Suppressor macrophage treated with lipopolysaccharide for 4 hours (primary cell): Measurements from ENCODE around the gene CHRNB4.

Source experiments
- DNase-seq: peaks from one replicate; pipeline ENCODE4 v3.0.0-alpha.2; 2020

Gene CHRNB4

DNA sequence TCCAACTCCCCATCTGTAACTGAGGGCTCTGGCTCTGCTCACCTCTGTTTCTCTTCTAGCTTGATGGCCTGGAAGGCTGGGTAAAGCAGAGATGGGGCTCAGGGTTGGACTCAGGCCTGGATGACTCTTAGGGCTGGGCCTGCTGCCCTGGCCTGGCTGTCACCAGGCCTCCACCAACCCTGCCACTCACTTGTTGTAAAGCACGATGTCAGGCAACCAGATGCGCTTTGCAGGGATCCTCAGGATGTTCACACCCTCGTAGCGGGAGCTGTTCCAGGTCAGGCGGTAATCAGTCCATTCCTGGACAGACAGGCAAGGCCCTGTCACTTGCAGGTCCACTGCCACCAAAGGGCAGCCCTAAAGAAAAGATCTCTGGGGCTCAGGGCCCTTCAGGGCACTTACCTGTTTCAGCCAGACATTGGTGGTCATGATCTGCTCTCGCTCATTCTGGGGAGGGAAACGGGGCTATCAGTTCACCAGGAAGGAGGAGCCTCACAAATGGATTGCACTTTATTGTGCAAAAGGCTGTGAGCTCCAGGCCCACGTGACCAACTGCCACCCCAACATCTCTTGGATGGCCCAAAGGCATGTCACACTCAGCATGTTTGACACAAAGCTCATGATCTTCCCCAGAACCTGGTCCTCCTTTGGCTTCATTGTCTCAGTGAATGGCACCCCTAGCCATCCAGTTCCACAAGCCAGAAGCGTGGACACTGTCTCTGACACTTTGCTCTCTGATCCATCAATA is 9.9 kb downstream of the CHRNB4 start:
- no peak for DNase-seq

DNA sequence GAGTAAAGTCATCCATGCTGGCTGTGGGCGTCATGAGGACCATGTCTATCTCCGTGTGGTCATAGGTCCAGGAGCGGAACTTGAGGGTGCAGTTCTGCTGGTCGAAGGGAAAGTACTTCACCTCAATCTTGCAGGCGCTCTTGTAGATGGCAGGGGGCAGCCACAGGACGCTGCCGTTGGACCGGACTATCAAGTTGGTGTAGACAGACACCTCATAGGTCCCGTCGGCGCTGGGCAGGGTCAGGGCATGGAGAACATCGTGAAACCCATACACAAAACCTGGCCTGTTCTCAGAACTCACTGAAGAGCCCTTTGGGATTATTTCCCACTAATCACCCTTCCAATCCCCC is 11.3 kb downstream of the CHRNB4 start:
- DNase-seq: no peak

DNA sequence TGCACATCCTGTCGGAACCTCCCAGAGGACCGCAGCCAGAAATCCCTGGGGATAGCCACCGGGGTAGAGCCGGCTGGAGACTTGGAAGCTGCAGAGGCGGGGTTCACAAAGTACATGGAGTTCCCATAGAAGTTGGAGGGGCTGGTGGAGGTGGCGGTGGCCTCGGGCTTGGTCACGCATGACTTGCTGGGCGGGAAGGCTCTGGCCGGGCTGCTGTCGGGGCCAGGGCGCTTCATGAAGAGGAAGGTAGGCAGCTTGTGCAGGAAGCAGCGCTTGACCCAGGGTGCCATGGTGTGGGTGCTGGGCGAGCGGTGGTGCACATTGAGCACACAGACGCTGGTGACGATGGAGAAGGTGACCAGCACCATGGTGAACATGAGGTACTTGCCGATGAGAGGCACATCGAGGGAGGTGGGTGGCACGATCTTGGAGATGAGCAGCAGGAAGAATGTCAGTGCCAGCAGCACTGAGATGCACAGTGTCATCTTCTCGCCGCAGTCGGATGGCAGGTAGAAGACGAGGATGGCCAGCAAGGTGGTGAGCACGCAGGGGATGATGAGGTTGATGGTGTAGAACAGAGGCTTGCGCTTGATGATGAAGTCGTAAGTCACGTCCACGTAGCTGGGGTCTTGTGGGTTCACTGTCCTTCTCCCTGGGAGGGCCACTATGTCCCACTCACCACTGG is 11.8 kb downstream of the CHRNB4 start:
- no peak for DNase-seq

GRCh38 chr15:78628227-78628626 is 12.8 kb downstream of the CHRNB4 start:
- DNase-seq: no peak

- DNase-seq: no peak
Measured at GRCh38 chr15:78627348-78627747, 13.7 kb downstream of the CHRNB4 start.

DNA sequence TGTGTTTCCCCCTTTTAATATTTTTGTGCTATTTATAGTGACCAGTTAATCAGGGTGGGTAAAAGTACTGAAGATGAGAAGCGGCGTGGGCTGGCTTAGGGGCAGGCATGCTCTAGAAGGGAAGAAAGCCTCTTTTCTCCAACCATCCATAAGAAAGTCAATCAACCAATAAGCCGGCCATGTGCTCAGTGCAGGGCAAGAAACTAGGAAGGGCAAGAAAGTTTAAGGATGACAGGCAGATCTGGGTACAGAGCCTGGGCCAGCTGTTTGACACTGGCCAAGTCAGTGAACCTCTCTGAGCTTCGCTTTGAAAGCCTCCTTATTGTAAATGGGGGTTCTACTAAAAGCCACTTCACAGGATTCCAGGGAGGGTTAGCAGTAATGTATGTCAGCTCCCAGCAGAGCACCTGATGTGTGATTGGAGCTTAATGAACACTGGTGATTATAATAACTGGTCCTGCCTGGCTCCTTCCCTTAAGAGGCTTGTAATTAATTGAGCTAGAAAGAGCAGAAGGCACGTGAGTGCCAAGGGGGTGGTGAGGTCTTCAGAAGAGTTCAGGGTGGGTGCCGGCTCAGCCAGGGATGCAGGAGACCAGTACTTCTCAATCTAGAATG is 14.5 kb downstream of the CHRNB4 start:
- DNase-seq: no peak

DNA sequence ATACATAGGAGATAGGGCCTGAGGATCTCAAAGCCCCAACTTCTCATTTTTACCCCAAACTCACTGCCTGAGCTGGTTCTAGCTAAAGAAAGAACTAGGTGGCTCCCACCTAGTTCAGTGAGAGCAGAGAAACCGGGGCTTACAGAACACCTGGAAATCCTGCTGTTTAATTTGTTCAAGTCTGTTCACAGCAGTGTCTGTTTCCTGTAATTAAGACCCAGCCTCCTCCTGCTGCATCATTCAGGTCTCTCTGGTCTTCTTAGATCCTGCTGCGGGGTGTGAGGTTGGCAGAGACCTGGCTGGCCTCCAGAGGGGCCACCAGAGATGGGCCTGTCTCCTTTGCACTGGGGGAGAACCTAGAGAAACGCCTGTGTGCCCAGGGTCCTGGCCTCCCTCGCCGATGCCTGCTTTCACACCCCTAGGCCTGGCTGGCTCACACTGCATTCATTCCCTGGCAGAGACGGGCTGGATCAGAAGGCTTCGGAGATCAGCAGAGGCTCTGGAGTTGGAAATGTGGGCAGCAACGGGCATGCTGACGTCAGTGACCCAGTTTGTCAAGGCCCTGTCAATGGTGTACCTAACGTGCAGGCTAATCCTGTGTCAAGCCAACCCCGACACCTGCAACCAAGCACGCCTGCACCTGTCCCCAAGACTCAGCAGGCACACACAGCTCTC is 15.3 kb downstream of the CHRNB4 start:
- DNase-seq: no peak

DNA sequence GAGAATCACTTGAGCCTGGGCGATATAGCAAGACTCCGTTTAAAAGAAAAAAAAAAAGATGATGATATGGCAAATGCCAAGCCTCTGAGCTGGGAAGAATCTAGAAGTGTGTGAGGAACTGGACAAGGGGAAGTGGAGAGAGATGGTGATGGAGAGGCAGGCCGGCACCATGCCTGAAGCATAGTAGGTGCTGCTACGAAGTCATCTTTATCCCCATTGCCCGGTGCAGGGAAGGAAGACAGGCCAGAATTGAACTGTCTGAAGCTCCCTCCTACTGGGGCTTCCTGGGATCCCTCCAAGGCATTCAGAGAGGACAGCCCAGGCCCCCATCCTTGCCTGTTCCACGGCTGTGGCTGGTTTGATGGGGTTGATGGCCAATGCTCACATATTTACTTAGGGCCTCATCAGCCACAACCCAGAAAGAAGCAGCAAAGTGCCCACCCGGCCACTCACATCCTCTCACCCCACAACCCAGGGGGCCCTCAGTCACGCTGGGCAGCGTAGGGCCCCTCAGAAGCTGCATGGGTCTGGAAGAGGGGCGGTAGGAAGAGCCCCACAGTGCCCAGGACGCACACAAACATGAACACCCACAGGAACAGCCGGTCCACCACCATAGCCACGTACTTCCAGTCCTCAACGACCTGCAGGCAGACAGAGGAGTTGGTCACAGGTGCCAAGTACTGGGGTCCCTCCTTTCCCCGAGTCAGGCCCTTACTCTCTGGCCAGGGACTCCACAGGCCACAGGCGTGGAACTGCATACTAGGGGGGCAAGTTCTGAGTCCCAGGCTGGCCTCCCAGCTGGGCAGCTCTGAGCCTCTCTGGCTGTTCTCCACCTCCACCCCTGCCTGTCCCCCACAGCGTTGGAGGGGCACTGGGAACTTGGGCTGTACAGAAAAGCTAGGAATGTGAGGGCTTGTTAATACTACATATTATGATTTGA is 16.1 kb downstream of the CHRNB4 start:
- no peak for DNase-seq

DNA sequence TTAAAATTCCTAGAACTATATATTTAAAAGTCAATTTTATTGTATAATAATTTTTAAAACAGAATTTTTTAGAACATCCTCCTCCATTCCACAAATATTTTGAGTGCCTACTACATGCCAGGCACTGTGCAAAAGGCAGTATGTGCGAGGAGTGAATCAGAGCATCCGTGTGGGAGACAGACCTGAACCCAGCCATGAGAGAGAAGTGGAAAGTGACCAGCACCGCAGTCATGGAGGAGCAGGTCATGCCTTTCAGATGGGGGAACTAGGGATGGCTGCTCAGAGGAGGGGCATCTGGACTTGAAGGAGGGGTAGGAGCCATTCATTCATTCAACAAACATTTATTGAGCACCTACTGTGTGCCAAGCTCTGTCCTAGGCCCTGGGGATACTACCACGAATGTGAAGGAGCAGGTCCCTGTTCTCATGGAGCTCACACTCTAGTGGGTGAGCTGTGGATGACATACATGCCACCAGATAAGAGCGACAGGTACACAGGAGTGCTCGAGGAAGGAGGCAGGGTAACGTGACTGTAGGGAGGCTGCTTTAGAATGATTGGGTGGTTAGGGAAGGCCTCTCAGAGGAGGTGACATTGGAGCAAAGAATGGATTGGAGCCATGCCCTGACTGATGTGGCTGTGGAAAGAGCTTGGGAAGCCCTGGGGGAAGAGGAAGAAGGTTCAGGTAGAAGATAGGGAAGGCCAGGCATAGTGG is 17.1 kb downstream of the CHRNB4 start:
- no peak for DNase-seq

GRCh38 chr15:78621810-78622402 is 19.1 kb downstream of the CHRNB4 start:
- no peak for DNase-seq

DNA sequence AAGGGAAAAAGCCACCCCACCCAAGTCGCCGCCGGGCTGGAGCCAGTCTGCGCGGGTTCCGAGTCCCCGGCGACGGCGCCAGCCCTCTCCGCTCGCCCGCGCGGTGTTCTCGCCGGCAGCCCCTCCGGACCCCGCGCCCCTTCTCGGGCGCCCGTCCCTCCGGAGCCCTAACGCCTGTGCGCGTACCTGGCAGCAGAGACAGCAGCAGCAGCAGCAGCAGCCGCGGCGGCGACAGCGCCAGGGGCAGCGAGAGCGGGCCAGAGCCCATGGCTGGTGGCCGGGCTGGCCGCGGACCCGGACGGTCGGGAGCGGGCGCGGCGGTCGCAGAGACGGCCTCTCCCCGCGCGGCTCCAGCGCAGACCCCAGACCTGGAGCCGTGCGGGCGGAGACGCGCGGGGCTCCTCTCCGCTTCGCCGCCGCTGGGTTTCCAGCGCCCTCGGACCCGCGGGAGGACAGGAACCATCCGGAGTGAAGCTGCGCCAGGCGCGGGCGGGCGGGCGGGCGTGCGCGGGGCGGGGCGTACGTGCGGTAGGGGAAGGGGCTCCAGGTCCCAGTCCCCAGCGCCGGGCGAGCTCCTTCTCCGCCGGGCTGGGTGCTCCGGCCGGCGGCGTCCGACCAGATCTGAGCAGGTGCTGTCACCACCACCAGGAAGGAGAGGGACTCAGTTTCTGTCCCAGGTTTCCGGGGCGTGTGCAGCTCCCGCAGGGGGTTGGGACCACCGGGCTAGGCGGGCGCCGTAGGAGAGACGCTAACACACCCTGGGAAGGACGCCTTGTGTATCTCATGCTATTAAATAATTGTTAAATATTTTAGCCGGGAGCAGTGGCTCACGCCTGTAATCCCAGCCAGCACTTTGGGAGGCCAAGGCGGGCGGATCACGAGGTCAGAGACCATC is 20.2 kb downstream of the CHRNB4 start, which contains the start of gene CHRNA3:
Gene CHRNA3, minus strand, starts transcription at position 470 of the 895 bp plus-strand sequence. Its CDS starts 202 bp downstream, at position 268.
- DNase-seq: no peak

GRCh38 chr15:78620021-78620526 is 20.9 kb downstream of the CHRNB4 start:
- no peak for DNase-seq

DNA sequence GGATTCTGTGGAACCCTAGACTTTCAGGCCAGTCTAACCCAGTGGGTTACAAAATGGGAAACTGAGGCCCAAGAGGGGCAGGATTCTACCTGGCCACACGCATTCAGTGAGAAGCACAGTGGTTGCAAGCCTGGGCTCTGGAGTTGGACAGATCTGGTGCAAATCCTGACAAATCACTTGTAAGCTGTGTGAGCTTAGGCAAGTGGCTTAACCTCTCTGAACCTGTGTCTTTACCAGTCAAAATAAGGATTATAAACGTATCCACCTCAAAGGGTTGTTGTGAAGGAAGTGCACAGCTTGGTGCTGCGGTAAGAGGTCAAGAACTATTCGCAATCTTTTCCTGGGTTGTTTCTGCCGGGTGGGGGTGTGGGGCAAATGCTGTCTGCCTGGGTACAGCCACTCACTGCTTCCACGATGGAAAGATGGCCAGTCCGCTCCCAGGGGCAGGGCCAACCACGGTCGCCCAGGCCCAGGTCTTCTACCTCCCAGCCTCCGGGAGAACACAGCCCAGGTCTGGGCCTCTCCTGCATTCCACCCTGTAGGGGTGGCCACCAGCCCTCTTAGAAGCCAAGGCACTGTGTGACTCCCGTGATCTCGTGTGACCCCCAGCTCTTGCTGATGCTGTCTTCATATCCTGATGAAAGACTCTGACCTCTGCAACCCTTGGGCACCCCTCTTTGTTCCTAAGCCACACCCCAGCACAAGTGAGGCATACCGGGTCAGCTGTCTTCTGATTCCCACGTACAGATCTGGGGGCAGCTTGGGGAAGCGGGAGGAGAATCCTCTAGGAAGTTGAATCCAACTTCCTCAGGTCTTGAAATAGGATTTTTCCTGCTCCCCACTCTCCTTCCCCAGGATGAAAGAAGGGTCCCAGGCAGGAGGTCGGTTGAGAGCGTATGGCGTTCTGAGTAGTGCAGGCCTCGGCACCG is 21.7 kb downstream of the CHRNB4 start:
- DNase-seq: no peak

GRCh38 chr15:78618490-78618934 is 22.5 kb downstream of the CHRNB4 start:
- DNase-seq: peak; percentile 92

DNA sequence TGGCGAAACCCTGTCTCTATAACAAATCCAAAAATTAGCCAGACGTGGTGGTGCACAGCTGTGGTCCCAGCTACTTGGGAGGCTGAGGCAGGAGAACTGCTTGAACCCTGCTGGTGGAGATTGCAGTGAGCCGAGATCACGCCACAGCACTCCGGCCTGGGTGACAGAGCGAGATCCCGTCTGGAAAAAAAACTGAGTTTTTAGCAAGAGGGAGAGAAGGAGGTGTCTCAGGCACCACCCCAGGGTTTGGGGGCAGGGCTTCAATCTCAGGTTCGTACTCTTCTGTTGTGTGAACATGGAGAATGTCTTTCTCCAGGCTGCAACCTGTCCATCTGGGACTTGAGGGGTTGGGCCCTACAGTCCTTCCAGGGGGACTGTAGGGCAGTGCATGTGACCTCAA is 22.9 kb downstream of the CHRNB4 start:
- DNase-seq: no peak

DNA sequence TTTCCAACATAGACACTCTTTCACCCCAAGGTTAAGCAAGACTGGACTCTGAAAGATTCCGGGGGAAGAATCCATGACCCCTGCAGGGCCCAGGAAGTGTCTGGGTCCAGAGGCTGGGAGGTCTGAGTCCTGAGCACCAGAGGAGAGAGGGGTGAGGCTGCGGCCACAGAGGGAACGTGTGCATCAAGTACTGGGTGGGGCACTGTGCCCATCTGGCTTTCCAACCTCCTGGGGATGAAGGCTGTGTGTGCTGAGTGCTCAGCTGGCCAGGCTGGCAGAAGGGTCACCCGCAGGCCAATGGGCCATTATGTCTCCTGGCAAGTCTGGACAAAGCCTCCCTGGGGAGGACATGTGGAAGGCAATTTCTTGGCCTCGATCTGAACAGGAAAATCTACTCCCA is 23.5 kb downstream of the CHRNB4 start:
- no peak for DNase-seq

GRCh38 chr15:78617076-78617475 is 23.9 kb downstream of the CHRNB4 start:
- DNase-seq: peak; percentile 51

DNA sequence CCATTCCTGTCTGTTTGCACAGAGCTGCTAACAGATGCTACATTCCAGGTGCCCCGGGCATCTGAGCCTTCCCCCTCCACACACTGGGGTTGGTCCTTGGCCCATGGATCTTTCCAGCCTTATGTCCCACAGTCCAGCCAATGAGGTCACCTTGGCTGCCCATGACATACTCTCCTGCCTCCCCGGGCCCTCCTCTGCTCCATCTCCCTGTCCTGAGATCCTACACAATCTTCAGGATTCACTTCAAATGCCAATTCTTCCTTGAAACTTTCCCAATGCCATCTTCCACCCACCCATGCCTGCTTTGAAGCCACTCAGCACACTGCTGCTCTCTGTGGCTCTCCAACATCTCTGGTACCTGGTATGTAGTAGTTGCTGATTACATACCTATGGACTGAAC is 24.5 kb downstream of the CHRNB4 start:
- no peak for DNase-seq

DNA sequence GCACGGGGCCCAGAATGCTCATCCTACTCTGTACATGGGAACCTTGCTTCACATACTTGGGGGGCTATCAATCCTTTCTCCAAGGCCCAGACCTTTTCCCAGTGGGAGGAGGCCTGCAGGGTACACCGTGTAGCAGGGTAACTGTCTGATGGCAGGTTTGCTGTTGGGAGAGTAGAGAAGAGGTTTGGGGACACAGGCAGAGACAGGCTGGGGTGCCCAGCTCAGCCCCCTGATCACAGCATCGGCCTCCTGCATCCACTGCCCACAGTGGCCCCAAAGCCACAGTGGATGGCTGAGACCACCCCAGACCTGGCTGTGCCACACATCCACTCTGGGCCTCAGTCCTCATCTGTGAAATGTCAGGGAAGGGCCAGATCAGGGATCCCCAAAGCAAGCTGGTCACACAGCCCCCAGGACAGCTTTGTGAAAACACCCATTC is 25.8 kb downstream of the CHRNB4 start:
- no peak for DNase-seq
